ENCODE results near the gene CFAP47.
"Not testable (repeated sequence)": the region's sequence is repeated elsewhere in the genome, so short reads cannot be mapped to it uniquely, and the experiment has no call there.

CFAP47 gene, protein sequence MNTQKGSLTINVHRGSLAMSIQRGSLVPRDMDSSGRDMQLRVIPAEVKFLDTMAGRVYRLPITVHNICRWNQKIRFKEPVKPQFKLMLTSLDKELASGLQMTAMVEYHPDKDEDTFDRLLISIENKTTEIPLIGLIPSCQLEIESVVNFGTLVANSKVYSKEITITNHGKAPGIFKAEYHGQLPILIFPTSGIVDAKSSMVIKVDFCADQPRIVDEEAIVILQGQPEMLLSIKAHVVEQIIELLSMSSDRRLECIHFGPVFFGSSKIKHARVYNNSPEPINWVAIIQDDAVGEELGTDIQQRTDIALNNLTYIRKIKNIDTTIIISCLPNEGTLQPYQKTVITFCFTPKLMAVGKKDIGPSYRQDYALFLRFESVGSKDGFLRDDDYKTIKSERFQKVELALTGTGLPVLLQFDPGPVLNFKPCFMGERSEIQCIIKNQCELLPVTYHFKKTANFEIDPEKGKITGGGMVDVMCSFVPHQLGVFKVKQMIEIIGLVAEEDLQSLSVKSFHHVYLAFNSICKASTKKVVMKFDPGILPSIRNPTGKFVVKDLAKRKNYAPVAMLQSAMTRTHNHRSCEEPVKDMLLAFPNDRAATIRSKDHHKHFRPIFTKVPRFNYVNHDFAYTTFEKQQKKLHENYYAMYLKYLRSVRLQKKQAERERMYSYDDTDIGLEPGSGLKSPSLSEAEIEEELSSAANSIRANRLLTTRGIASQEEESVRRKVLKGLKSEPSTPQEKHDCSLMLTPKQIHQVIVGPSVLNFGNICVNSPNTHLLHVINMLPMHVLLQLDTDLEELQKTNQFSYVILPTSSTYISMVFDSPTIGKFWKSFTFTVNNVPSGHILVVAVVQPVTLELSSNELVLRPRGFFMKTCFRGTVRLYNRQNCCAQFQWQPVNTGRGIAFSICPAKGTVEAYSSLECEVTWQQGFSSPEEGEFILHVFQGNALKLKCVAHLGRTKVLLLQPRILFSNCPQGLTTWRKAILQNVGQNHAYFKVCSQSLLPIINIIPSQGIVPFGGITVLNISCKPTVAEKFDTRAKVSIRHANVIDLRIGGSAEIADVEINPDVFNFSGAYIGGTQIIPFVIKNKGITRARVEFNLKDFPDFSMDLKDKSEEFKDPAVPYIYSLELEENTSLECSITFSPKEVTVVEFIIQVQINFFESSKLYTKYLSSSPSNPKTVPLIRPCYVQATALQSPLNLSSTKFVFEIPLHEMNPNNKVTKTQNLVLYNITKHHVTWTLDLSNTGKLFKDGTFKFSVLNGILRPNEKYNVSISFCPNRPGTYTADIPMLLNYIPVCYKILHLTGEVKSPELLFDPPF (N-terminal part only)

DNA sequence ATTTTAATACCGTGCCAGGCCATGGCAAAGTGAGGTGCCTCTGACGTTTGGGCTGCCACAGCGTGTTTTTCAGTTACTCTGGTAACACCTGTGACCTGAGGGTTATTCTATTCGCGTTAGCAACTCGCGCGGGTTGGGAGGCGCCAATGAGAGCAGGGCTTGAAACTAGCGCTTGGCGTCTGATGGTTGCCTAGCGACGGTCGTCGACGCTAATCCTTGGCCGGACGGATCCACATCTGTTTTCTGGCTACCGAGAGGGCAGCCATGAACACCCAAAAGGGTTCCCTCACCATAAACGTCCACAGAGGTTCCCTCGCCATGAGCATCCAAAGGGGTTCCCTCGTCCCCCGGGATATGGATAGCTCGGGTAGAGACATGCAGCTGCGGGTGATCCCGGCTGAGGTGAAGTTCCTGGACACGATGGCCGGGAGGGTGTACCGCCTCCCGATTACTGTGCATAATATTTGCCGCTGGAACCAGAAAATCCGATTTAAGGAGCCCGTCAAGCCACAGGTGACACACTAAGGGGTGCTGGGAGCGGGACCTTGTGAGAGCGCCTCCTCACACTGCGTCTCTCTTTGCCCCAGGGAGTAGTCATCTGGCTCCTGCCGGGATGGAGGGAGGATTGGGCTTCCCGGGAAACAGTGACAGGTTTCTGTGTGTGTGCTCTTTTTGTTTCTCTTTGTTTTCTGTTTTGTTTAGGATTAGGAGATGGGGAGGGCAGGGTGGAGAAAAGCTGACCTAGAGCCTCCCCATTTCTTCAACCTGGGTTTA, at the start of gene CFAP47:
CFAP47 (plus strand) TSS at position 199 of the 774 bp plus-strand sequence; CDS start at position 265, 66 bp downstream.
- Histone ChIP-seq H3K27ac (no peak within 1 kb of the TSS), H3K27me3 (replicated peaks) (no peaks in the 10 kb centered on the region), H3K36me3 (replicated peaks) (no peaks in the 10 kb centered on the region), H3K4me3 (ENCODE audit: low read depth, low read length) (no peak within 1 kb of the TSS)
- in situ Hi-C loops (cut with HindIII; ENCODE audit: low pct_ligation_motif_present, low sequenced_read_pairs): no loop called here
- DNase-seq: no peak
- TF ChIP-seq, protein P1, sequence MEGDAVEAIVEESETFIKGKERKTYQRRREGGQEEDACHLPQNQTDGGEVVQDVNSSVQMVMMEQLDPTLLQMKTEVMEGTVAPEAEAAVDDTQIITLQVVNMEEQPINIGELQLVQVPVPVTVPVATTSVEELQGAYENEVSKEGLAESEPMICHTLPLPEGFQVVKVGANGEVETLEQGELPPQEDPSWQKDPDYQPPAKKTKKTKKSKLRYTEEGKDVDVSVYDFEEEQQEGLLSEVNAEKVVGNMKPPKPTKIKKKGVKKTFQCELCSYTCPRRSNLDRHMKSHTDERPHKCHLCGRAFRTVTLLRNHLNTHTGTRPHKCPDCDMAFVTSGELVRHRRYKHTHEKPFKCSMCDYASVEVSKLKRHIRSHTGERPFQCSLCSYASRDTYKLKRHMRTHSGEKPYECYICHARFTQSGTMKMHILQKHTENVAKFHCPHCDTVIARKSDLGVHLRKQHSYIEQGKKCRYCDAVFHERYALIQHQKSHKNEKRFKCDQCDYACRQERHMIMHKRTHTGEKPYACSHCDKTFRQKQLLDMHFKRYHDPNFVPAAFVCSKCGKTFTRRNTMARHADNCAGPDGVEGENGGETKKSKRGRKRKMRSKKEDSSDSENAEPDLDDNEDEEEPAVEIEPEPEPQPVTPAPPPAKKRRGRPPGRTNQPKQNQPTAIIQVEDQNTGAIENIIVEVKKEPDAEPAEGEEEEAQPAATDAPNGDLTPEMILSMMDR (IDR thresholded peaks at IDR 0.05; ENCODE audit: low read depth, low read length, missing control alignments): no peak

DNA sequence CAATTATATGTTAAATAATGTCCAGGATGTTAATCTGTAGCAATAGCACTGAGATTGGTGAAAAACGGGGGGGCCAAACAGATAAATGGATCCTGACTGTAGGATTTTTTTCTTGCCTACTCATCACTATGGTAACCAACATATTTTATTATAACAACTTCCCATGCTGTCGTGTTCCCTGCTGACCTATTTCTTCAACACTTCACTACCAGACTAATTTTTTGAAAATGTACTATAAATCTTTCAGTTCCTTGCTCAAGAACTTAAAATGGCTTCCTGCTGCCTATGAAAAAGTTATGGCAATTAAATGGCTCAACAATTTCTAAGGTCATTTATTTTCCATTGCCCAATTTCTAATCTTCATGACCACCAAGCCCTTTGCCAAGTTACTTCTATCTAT, 38.9 kb upstream of the CFAP47 start:
- no peaks in the 10 kb centered on the region for H3K27me3 ChIP-seq (replicated peaks)
- DNase-seq: no peak
- in situ Hi-C loops (cut with HindIII; ENCODE audit: low pct_ligation_motif_present, low sequenced_read_pairs): no loop called here
- TF ChIP-seq, protein P1 (IDR thresholded peaks at IDR 0.05; ENCODE audit: low read depth, low read length, missing control alignments): no peak
- no peak overlapping the region for H3K4me3 ChIP-seq (ENCODE audit: low read depth, low read length)
- no peaks in the 10 kb centered on the region for H3K36me3 ChIP-seq (replicated peaks)
- no peak overlapping the region for H3K27ac ChIP-seq

DNA sequence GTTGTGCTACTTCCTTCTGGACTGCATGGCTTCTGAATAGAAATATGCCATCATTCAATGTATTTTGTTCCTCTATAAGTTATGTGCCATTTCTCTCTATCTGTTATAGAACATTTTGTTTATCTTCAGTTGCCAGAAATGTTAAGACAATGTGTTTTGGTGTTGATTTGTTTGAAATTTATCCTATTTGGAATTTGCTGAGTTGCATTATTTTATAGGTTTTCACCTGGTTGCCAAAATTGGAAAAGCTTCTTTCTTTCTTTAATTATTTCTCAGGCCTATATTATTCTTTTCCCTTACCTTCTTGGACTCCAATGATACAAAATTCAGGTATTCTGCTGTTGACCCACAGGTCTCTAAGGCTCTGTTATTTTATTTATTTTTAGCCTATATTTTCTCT, 33.4 kb upstream of the CFAP47 start:
- Histone ChIP-seq H3K4me3 (ENCODE audit: low read depth, low read length) (no peak overlapping the region), H3K36me3 (replicated peaks) (no peaks in the 10 kb centered on the region), H3K27me3 (replicated peaks) (no peaks in the 10 kb centered on the region), H3K27ac (no peak overlapping the region)
- in situ Hi-C loops (cut with HindIII; ENCODE audit: low pct_ligation_motif_present, low sequenced_read_pairs): no loop called here
- DNase-seq: no peak
- TF ChIP-seq, protein P1 (IDR thresholded peaks at IDR 0.05; ENCODE audit: low read depth, low read length, missing control alignments): no peak

DNA sequence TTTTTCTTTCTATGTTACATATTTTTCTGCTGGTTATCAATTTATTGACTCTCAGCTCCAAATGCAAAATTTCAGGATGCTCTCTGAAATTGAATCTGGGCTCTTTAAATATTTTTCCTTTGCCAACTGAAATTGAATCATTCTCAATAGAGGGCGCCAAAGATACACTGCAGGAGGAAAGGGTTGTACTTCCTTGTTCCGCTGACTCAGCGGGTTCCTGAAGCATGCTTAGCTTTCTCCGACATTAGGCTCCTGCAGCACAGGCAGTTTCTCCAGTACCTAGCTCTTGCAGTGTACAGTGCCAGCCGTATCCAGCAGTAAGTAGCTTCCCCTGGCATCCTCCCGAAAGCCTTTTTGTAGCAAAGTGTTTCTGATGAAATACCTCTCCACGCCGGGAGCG, 28.8 kb upstream of the CFAP47 start:
- Histone ChIP-seq H3K36me3 (replicated peaks) (no peaks in the 10 kb centered on the region), H3K27ac (no peak overlapping the region), H3K4me3 (ENCODE audit: low read depth, low read length) (no peak overlapping the region), H3K27me3 (replicated peaks) (no peaks in the 10 kb centered on the region)
- TF ChIP-seq, protein P1 (IDR thresholded peaks at IDR 0.05; ENCODE audit: low read depth, low read length, missing control alignments): peak; percentile 29
- no peak for DNase-seq
- in situ Hi-C loops (cut with HindIII; ENCODE audit: low pct_ligation_motif_present, low sequenced_read_pairs): no loop called here

DNA sequence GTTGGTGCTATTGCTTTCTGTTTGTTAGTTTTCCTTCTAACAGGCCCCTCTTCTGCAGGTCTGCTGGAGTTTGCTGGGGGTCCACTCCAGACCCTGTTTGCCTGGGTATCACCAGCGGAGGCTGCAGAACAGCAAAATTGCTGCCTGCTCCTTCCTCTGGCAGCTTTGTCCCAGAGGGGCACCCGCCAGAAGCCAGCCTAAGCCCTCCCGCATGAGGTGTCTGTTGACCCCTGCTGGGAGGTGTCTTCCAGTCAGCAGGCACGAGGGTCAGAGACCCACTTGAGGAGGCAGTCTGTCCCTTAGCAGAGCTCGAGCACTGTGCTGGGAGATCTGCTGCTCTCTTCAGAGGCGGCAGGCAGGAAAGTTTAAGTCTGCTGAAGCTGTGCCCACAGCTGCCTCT, 67.3 kb downstream of the CFAP47 start:
- H3K27me3 ChIP-seq (replicated peaks); DNase-seq; H3K27ac ChIP-seq; H3K4me3 ChIP-seq (ENCODE audit: low read depth, low read length); H3K36me3 ChIP-seq (replicated peaks); in situ Hi-C loops (cut with HindIII; ENCODE audit: low pct_ligation_motif_present, low sequenced_read_pairs): not testable (repeated sequence)
